ENCODE results near the gene ALDH1A3.
"Not testable (repeated sequence)": the region's sequence is repeated elsewhere in the genome, so short reads cannot be mapped to it uniquely, and the experiment has no call there.

The ALDH1A3 gene

GRCh38 chr15:100851428-100852015 lies 28.1 kb upstream of the ALDH1A3 start:
- not testable (repeated sequence) for H3K36me3 Mint-ChIP-seq; H3K27ac Mint-ChIP-seq; DNase-seq (ENCODE audit: low spot score in 2 of 2); ATAC-seq; H3K4me3 Mint-ChIP-seq; H3K4me1 Mint-ChIP-seq; H3K9me3 Mint-ChIP-seq

- Mint-ChIP-seq H3K4me1 (no peaks in the 10 kb centered on the region), H3K9me3 (no peaks in the 10 kb centered on the region), H3K36me3 (no peaks in the 10 kb centered on the region)
Observed at GRCh38 chr15:100852630-100853029, 27.0 kb upstream of the ALDH1A3 start.

DNA sequence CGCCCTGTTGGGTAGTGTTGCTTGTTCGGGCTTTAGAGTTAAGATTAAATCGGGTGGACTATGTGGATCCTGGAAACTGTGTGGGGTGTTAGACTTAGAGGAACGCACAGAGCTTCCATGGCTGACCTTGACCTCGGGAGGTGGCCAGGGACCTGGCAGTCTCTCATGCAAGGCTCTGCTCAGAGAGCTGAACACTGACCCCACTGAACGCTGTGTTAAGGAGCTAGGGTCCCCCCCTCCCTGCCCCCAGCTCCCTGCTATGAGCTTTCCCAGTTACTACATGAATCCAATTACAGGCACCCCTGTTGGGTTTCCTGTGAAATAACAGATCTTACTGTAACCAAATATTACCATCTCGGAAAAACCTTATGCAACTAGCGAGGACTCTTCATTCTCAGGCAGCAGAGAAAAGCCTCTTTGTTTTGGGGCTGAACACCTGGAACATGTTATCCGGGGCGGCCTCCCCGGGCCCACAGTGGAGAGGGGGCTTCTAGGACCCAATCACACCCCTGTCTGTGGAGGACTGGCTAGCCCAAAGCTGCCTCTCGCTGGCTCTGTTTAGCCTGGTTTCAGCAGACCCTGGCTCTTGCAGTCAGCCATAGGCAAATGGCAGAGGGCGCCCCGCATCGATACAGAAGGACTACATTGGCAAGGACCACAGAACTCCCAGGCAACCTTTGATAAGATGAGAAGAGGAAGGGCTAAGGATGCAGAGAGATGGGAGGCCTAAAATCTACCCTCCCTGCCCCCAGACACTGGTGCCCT lies 25.8 kb upstream of the ALDH1A3 start:
- Mint-ChIP-seq H3K4me1 (no peaks in the 10 kb centered on the region), H3K27ac (no peak overlapping the region), H3K4me3 (no peak overlapping the region), H3K9me3 (no peaks in the 10 kb centered on the region), H3K36me3 (no peaks in the 10 kb centered on the region)
- no peak for DNase-seq (ENCODE audit: low spot score in 2 of 2)
- ATAC-seq, result no peak

More at GRCh38 chr15:100852630-100853029, 27.0 kb upstream of the ALDH1A3 start:
- DNase-seq (ENCODE audit: low spot score in 2 of 2), result no peak
- no peak overlapping the region for H3K27ac Mint-ChIP-seq
- no peak overlapping the region for H3K4me3 Mint-ChIP-seq
- no peak for ATAC-seq

GRCh38 chr15:100856867-100857266 lies 22.8 kb upstream of the ALDH1A3 start:
- no peak for DNase-seq (ENCODE audit: low spot score in 2 of 2)
- ATAC-seq, result no peak
- Mint-ChIP-seq H3K27ac (no peak overlapping the region), H3K4me3 (no peak overlapping the region), H3K36me3 (no peaks in the 10 kb centered on the region), H3K9me3 (no peaks in the 10 kb centered on the region), H3K4me1 (no peaks in the 10 kb centered on the region)

- ATAC-seq (no peak), DNase-seq (ENCODE audit: low spot score in 2 of 2) (no peak)
- no peak overlapping the region for H3K27ac Mint-ChIP-seq
- H3K9me3 Mint-ChIP-seq, result no peaks in the 10 kb centered on the region
- no peak overlapping the region for H3K4me3 Mint-ChIP-seq
- no peaks in the 10 kb centered on the region for H3K4me1 Mint-ChIP-seq
- no peaks in the 10 kb centered on the region for H3K36me3 Mint-ChIP-seq
Observed at GRCh38 chr15:100858294-100858693, 21.3 kb upstream of the ALDH1A3 start.

DNA sequence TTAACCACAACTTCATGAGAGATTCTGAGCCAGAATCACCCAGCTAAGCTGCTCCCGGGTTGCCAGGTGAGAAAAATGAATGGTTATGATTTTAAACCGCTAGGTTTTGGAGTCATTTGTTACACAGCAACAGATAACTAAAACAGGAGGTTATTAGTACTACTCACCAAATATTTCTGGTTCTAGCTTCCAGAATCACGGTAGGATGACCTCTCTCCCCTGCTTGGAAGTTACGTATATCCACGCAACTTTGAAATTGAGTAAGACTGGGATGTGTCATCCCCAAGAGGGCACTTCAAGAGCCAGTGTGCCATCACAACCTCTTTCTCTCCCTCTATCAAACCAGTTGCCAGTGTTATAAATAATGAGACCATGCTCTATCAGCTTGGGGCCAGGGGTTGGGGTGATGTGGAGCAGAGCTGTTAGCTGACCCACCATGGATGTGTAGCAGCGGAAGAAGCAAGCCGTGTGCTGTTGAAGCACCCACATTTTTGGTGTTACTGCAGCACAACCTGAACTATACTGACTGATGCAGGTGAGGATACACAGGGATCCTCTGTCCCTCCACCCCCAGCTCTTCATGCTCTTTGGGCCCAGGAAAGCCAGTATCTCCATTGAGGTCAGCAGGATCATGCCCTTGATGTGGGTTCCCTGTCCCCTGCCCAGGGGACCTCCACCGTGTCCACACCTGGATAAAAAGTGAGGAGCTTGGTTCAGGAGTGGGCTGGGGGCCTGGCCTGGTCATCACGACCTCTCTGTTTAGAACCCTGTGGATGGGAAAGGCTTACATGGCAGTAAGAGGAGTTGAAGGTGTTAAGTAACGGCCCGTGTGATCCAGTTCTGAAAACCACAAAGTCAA lies 19.4 kb upstream of the ALDH1A3 start:
- DNase-seq (ENCODE audit: low spot score in 2 of 2), result no peak
- ATAC-seq, result no peak
- Mint-ChIP-seq H3K9me3 (no peaks in the 10 kb centered on the region), H3K36me3 (no peaks in the 10 kb centered on the region), H3K4me3 (no peak overlapping the region), H3K4me1 (no peaks in the 10 kb centered on the region), H3K27ac (no peak overlapping the region)

GRCh38 chr15:100860829-100861510 lies 18.7 kb upstream of the ALDH1A3 start:
- Mint-ChIP-seq H3K27ac (no peak overlapping the region), H3K4me3 (no peak overlapping the region), H3K36me3 (no peaks in the 10 kb centered on the region), H3K9me3 (no peaks in the 10 kb centered on the region), H3K4me1 (no peaks in the 10 kb centered on the region)
- DNase-seq (ENCODE audit: low spot score in 2 of 2), result no peak
- no peak for ATAC-seq

GRCh38 chr15:100861511-100861991 lies 18.1 kb upstream of the ALDH1A3 start:
- H3K9me3 Mint-ChIP-seq, result no peaks in the 10 kb centered on the region
- no peaks in the 10 kb centered on the region for H3K36me3 Mint-ChIP-seq
- ATAC-seq, result no peak
- no peak overlapping the region for H3K4me3 Mint-ChIP-seq
- no peak for DNase-seq (ENCODE audit: low spot score in 2 of 2)
- H3K27ac Mint-ChIP-seq, result no peak overlapping the region
- no peaks in the 10 kb centered on the region for H3K4me1 Mint-ChIP-seq

DNA sequence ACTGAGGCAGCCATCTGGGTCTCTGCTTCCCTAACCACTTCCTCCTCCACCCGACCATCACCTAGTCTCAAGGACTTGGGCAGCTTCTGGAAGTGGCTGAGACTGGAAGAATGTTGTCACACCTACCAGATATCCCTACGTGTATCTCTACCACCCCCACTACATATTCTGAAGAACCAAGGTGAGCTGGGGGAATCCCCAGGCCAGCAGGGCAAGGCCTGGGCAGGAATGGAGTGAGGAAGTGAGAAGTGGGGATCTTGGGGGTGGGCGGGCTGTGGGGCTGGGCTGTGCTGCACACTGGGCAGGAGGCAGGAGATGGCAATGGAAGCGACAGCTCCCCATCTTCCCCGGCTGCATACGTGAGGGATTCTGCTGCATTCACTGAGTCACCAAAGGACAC lies 17.5 kb upstream of the ALDH1A3 start:
- no peak for DNase-seq (ENCODE audit: low spot score in 2 of 2)
- H3K36me3 Mint-ChIP-seq, result no peaks in the 10 kb centered on the region
- no peak for ATAC-seq
- no peak overlapping the region for H3K27ac Mint-ChIP-seq
- no peaks in the 10 kb centered on the region for H3K4me1 Mint-ChIP-seq
- H3K4me3 Mint-ChIP-seq, result no peak overlapping the region
- no peaks in the 10 kb centered on the region for H3K9me3 Mint-ChIP-seq

DNA sequence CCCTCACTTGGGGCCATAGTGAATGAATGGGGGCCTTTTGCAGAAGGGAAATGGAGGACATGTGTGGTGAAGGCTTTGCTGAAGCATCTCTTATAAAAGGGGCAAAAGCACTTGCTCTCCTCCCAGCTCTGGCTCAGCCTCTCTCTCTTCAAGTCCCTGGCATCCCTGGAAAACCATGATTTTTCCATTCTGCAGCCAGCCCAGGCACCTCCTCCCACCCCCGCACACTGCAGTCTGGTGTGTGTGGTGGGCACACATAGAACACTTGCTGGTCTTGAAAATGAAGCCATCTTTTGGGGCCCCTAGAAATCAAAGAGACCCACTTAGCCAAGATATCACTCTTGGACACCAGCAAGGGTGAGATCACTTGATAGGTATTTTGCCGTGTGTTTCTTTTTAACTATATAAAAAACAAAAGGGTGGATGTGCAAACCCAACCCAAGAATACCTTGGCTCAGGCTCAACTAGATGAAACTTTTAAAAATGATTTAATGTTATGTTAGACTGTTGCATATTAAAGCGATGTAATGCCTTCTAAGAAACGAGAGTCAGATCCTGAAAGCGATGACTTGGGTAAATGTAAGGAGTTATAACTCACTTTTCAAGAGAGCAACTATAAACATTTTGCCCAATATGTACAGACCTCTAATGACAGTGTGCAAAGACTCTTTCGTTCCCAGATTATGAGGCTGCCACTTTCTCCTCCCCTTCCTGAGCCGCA lies 16.4 kb upstream of the ALDH1A3 start:
- ATAC-seq (no peak), DNase-seq (ENCODE audit: low spot score in 2 of 2) (no peak)
- no peaks in the 10 kb centered on the region for H3K4me1 Mint-ChIP-seq
- no peaks in the 10 kb centered on the region for H3K36me3 Mint-ChIP-seq
- no peak overlapping the region for H3K27ac Mint-ChIP-seq
- no peaks in the 10 kb centered on the region for H3K9me3 Mint-ChIP-seq
- H3K4me3 Mint-ChIP-seq, result no peak overlapping the region

DNA sequence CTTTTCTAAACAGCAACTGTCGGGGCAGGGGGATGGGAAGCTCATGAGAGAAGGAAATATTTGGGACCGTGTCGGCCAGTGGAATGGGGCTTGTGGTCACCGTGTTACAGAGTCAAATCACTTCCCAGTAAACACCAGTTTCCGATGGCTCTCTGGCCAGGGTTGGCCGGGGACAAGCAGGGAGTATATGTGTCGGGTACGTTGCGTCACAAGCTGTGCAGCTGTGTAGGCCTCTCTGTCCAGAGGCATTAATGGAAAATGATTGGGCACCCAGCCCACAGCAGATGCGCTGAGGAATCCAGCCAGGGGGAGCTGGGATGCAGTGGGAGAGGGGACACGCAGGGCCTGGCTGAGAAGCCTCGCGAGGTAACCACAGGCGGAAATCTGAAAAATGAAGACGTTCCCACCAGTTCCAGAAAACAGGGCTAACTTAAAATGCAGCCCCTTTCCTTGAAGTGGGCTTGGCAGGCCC lies 15.8 kb upstream of the ALDH1A3 start:
- Mint-ChIP-seq H3K9me3 (peaks cover under 1% of the 10 kb centered on the region), H3K4me1 (no peaks in the 10 kb centered on the region), H3K36me3 (no peaks in the 10 kb centered on the region), H3K4me3 (no peak overlapping the region), H3K27ac (no peak overlapping the region)
- ATAC-seq, result no peak
- DNase-seq (ENCODE audit: low spot score in 2 of 2), result no peak

- no peak overlapping the region for H3K4me3 Mint-ChIP-seq
- ATAC-seq (no peak), DNase-seq (ENCODE audit: low spot score in 2 of 2) (no peak)
- no peaks in the 10 kb centered on the region for H3K36me3 Mint-ChIP-seq
- peak overlapping the region; percentile 54 for H3K27ac Mint-ChIP-seq
- H3K9me3 Mint-ChIP-seq, result peaks cover 7% of the 10 kb centered on the region
- no peaks in the 10 kb centered on the region for H3K4me1 Mint-ChIP-seq
Observed at GRCh38 chr15:100866386-100867330, 13.0 kb upstream of the ALDH1A3 start.

- H3K36me3 Mint-ChIP-seq, result no peaks in the 10 kb centered on the region
- no peak overlapping the region for H3K4me3 Mint-ChIP-seq
- no peak for ATAC-seq
- DNase-seq (ENCODE audit: low spot score in 2 of 2), result no peak
- no peaks in the 10 kb centered on the region for H3K4me1 Mint-ChIP-seq
- H3K27ac Mint-ChIP-seq, result no peak overlapping the region
- H3K9me3 Mint-ChIP-seq, result peaks cover 7% of the 10 kb centered on the region
Observed at GRCh38 chr15:100867433-100867832, 12.2 kb upstream of the ALDH1A3 start.

Measured in stimulated activated effector memory CD8-positive, alpha-beta T cell treated with anti-CD3 and anti-CD28 coated beads, Interleukin-12 subunit alpha, Interleukin-12 subunit beta, amount 100 ng/mL, for 72 hours (primary cell).